Subcutaneous adipose tissue (tissue), 4 donors: Measurements from ENCODE around the gene PALM3. TPM values are rescaled to one million over a fixed set of nuclear protein-coding genes. Genes with fewer than 3 reads are reported as not detected.

ENCODE experiments used
- total RNA-seq, 4 donors: library from RNA; depleted of rRNA; stranded (reverse); fragments of >200 nt; gene quantifications; one replicate each; pipeline ENCODE4 v1.1.0, GENCODE V29; 2016
- TF ChIP-seq, protein P1 (sequence below): fragments of 450-650 bp; IDR thresholded peaks from one replicate; pipeline ENCODE4 v1.5.1; 2016; ENCODE audit warnings: low read depth, mild to moderate bottlenecking, control low read depth, antibody characterized with exemption, moderate library complexity

Gene PALM3
- total RNA-seq, 4 donors from 2014 or later: not detected

DNA sequence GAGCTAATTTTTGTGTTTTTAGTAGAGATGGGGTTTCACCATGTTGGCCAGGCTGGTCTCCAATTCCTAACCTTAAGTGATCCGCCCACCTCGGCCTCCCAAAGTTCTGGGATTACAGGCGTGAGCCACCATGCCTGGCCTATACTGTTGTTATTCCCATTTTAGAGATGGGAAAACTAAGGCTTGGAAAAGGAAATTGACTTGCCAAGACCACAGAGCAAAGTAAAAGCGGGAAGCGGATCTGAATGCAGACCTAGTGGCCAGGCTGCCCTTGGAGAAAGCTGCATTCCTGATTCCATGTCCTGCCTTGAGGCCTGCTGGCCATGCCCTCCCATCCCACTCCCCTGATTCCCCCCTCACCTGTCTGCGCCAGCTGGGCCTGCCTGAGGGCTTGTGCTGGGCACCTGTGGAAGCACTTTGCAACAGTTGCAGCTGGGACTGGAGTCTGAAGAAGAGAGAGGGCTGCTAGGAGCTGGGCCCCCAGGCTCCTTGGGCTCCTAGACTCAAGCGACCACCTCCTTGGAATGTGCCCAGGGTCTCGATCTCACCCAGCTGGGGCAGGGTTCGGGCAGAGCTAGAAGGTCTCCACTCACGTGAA, 5.7 kb downstream of the PALM3 start:
- TF ChIP-seq, protein P1, sequence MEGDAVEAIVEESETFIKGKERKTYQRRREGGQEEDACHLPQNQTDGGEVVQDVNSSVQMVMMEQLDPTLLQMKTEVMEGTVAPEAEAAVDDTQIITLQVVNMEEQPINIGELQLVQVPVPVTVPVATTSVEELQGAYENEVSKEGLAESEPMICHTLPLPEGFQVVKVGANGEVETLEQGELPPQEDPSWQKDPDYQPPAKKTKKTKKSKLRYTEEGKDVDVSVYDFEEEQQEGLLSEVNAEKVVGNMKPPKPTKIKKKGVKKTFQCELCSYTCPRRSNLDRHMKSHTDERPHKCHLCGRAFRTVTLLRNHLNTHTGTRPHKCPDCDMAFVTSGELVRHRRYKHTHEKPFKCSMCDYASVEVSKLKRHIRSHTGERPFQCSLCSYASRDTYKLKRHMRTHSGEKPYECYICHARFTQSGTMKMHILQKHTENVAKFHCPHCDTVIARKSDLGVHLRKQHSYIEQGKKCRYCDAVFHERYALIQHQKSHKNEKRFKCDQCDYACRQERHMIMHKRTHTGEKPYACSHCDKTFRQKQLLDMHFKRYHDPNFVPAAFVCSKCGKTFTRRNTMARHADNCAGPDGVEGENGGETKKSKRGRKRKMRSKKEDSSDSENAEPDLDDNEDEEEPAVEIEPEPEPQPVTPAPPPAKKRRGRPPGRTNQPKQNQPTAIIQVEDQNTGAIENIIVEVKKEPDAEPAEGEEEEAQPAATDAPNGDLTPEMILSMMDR: no peak

DNA sequence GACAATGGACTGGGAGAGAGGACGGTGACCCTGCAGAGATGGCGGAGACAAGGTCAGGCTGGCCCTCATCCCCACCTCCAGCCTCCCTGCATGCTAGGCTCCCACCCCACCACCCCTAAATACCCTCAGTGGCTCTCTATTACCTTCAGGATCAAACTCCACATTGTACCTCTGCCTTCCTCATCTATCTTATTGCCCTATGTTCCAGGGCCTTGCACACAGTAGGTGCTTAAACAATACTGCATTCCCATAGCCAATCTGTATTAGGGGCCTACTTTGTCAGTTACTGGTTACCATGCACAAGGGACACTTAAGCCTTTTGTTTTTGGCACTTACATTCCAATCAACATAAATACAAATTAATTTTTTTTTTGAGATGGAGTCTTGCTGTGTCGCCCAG, 6.5 kb downstream of the PALM3 start:
- TF ChIP-seq, protein P1: no peak

GRCh38 chr19:14054721-14055120, 7.2 kb downstream of the PALM3 start:
- TF ChIP-seq, protein P1: no peak

- TF ChIP-seq, protein P1: no peak
These were observed 7.8 kb downstream of the PALM3 start for GRCh38 chr19:14054099-14054498.

GRCh38 chr19:14053500-14053899, 8.4 kb downstream of the PALM3 start:
- TF ChIP-seq, protein P1: no peak

GRCh38 chr19:14053032-14053431, 8.8 kb downstream of the PALM3 start:
- TF ChIP-seq, protein P1: no peak

DNA sequence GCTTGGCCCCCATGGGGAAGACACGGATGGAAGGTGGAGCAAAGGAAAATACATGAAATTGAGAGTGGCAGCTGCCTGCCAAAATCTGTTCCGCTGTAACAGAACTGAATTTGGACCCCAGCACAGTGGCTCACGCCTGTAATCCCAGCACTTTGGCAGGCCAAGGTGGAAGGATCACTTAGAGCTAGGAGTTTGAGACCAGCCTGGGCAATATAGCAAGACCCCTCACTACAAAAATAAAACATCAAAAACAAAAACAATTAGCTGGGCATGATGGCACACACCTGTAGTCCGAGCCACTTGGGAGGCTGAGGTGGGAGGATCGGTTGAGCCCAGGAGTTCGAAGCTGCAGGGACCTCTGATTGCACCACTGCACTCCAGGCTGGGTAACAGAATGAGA, 9.4 kb downstream of the PALM3 start:
- TF ChIP-seq, protein P1: no peak
